ENCODE measurements around the gene PON2.
"Not testable (repeated sequence)": the region's sequence is repeated elsewhere in the genome, so short reads cannot be mapped to it uniquely, and the experiment has no call there.

Gene PON2

GRCh38 chr7:95405208-95405607, 29.6 kb downstream of the PON2 start:
- no peak for DNase-seq (ENCODE audit: low read depth in 2 of 2)

- DNase-seq (ENCODE audit: low read depth in 2 of 2) = no peak
These were observed 30.4 kb downstream of the PON2 start for GRCh38 chr7:95404316-95404865.

GRCh38 chr7:95398155-95398940, 36.5 kb downstream of the PON2 start:
- DNase-seq (ENCODE audit: low read depth in 2 of 2) = no peak

GRCh38 chr7:95397381-95397780, 37.4 kb downstream of the PON2 start:
- no peak for DNase-seq (ENCODE audit: low read depth in 2 of 2)

- DNase-seq (ENCODE audit: low read depth in 2 of 2) = no peak
These were observed 38.4 kb downstream of the PON2 start, which contains the start of gene PON3 for GRCh38 chr7:95396136-95397032. TSS of gene PON3 (minus strand) at chr7:95396375. CDS start at chr7:95396350, 25 bp downstream.

GRCh38 chr7:95395755-95396135, 39.1 kb downstream of the PON2 start:
- no peak for DNase-seq (ENCODE audit: low read depth in 2 of 2)

GRCh38 chr7:95394370-95394769, 40.5 kb downstream of the PON2 start:
- DNase-seq (ENCODE audit: low read depth in 2 of 2) = no peak

- DNase-seq (ENCODE audit: low read depth in 2 of 2) = no peak
These were observed 43.1 kb downstream of the PON2 start for GRCh38 chr7:95391761-95392160.

- no peak for DNase-seq (ENCODE audit: low read depth in 2 of 2)
These were observed 45.3 kb downstream of the PON2 start for GRCh38 chr7:95389516-95389915.

- DNase-seq (ENCODE audit: low read depth in 2 of 2) = not testable (repeated sequence)
These were observed 55.4 kb downstream of the PON2 start for GRCh38 chr7:95379457-95379856.

- no peak for DNase-seq (ENCODE audit: low read depth in 2 of 2)
These were observed 58.0 kb downstream of the PON2 start for GRCh38 chr7:95376632-95377400.

GRCh38 chr7:95375591-95376257, 59.1 kb downstream of the PON2 start:
- no peak for DNase-seq (ENCODE audit: low read depth in 2 of 2)

- no peak for DNase-seq (ENCODE audit: low read depth in 2 of 2)
These were observed 61.5 kb downstream of the PON2 start for GRCh38 chr7:95373323-95373722.

GRCh38 chr7:95368235-95368634, 66.6 kb downstream of the PON2 start:
- no peak for DNase-seq (ENCODE audit: low read depth in 2 of 2)

GRCh38 chr7:95367606-95368005, 67.2 kb downstream of the PON2 start:
- DNase-seq (ENCODE audit: low read depth in 2 of 2) = no peak

GRCh38 chr7:95365151-95365550, 69.7 kb downstream of the PON2 start:
- DNase-seq (ENCODE audit: low read depth in 2 of 2) = no peak

- DNase-seq (ENCODE audit: low read depth in 2 of 2) = no peak
These were observed 77.2 kb downstream of the PON2 start for GRCh38 chr7:95357623-95358022.
